Cortex of kidney (tissue), 1 donor: ENCODE data around the gene BICC1.

Experiments used
- DNase-seq: peaks from one replicate; lab custom pipeline; 2025; lab: John Stamatoyannopoulos, UW

Gene BICC1

DNA sequence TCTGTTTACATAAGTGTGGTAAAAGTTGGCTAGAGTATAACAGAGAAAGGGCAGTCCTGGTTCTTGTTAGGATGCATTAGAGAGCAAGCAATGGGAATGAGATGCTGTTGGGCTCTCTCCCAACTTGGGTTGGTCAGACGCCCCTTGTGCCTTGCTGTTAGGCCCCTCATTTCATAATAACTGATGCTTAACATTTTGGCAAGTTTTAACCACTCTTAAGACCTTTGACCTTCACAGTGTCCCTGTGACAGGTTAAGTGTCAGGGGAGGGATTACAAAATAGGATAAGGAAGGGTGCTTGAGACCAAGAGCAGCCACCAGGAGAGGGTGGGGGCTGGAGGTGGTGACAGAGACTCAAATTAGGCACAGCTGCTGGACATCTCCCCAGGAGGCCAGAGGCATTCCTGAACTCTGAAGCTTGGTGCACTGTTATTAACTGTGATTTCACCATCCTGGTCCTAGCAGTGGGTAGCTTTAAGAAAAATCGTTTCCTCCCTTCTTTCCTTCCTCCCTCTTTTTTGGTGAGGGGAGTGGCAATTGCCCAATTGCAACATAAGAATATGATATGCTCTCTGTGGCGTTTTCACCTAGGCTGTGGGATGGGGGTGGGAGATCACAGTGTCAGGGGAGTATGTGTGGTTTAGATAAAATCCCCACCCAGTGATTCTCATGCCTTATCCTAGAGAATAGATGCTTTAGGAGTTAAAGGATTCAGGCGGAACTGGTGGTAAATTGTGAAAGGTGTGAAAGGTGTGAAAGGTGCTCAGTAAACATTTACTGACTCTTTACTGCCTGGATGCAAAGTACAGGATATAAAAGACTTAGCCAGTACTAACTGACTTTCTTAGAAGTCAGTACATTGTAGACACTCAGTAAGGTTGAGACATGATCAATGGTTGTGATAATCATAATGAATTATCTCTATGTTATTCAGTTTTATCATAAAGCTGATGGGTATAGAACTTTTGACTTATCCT, 270.5 kb downstream of the BICC1 start:
- no peak for DNase-seq

DNA sequence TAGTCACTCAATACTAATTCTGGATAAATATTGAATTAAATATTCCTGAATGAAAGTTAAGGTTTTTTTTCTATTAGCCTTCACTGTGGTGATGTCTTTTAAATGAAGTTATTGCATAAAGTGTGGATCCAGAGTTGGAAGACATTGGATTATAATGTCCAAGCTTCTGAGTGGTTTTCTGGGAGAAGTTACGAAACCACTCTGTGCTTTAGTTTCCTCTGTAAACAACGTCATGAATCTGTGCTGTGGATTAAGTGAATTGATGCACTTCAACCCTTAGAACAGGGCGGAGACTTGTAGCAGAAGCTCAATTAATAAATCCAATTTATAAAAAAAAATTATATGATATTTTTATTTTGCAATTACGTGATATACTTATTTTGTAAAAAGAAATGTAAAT, 271.7 kb downstream of the BICC1 start:
- no peak for DNase-seq

DNA sequence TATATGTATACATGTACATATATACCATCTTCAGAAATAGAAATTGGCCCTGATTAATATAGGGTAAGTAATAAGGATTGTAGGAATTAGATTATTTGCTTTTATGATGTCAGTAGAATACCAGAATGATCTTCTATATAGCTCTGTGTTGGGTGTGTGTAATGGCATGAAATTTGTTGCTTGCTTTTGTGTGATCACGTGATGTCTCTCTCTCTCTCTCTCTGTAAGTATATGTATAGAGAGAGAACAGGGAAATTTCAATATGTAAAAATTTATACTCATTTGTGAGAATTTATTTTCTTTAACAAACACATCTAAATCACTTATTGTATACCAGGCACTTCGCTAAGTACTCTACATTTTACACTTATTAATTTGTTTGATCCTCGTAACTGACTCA, 272.7 kb downstream of the BICC1 start:
- no peak for DNase-seq

GRCh38 chr10:58791137-58791536, 278.5 kb downstream of the BICC1 start:
- no peak for DNase-seq

GRCh38 chr10:58795560-58795959, 282.9 kb downstream of the BICC1 start:
- no peak for DNase-seq

DNA sequence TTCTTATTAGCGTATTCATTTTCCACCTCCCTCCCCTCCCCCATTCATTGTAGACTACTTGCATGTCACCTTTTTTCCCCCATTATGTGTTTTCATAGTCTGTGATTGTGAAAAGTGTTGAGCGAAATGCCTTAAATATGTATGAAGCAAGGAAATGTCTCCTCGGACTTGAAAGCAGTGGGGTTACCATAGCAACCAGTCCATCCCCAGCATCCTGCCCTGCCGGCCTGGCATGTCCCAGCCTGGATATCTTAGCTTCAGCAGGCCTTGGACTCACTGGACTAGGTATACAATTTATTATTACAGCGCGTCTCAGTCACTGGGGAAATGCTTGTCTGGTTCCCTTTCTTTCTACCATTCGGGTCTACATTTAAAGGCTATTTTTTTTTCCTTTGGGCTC, 283.6 kb downstream of the BICC1 start:
- DNase-seq = no peak

DNA sequence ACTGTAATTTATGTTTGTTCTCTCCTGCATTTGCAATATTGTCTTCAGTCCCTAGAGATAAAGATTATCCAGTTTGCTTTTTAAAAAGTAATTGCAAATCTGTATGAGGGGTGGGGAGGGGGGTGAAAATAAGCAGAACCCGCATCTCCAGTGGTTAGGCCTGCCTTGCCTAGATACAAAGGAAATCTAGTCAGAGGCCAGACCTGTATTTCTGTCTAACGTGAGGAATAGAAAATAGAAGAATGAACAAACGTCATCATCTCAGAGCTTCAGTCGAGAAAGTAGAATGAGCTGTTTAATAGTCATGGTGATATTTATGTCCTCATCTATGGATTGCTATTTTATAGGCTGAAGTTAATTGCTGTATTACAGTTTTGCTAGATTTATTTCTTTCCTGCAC, 284.2 kb downstream of the BICC1 start:
- no peak for DNase-seq

GRCh38 chr10:58797356-58797755, 284.7 kb downstream of the BICC1 start:
- no peak for DNase-seq

GRCh38 chr10:58802047-58802446, 289.4 kb downstream of the BICC1 start:
- DNase-seq = no peak

DNA sequence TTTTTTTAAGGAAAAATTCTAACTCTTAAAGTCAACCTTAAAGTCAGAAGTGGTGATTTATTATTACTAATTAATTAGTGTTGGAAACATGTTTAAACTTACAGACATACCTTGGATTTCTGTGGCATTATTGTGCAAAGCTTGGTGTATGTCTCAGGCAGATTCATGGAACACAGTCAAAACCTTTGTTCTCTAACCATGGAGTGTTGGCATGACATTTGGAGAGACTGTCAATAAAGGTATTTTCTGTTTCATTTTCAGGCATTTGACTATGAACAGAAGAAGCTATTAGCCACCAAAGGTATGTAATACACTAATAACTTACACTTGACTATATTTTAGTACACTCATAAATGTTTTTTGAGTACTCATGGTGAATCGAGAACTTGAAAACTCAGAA, 293.7 kb downstream of the BICC1 start:
- DNase-seq = no peak

DNA sequence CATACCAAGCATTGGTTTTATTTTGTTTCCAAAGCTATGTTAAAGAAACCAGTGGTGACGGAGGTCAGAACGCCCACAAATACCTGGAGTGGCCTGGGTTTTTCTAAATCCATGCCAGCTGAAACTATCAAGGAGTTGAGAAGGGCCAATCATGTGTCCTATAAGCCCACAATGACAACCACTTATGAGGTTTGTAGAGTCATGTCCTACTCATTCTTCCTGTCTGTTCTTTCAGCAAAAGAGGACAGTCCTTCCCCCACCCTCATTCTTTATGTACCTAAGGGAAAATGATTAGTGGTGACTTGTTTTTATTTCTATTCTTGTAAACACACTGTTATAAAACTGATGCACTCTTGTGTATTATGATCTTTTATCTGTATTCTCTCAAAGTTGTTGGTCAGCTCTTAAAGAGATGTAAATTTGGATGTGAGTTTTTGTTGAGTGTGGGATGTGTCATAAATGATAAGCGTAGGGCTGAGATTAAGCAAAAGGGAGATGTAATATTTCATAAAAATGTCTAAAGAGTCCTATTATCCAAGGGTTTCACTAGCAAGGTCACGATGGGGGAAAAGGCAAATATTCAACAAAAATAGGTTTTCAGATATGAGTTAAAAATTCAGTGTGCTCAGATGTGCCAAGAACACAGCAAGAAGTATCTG, 294.4 kb downstream of the BICC1 start:
- DNase-seq = no peak

GRCh38 chr10:58807629-58808022, 295.0 kb downstream of the BICC1 start:
- no peak for DNase-seq

GRCh38 chr10:58810751-58811150, 298.1 kb downstream of the BICC1 start:
- no peak for DNase-seq

- no peak for DNase-seq
These were observed 300.9 kb downstream of the BICC1 start for GRCh38 chr10:58813573-58813972.

- no peak for DNase-seq
These were observed 304.7 kb downstream of the BICC1 start for GRCh38 chr10:58817201-58817846.

DNA sequence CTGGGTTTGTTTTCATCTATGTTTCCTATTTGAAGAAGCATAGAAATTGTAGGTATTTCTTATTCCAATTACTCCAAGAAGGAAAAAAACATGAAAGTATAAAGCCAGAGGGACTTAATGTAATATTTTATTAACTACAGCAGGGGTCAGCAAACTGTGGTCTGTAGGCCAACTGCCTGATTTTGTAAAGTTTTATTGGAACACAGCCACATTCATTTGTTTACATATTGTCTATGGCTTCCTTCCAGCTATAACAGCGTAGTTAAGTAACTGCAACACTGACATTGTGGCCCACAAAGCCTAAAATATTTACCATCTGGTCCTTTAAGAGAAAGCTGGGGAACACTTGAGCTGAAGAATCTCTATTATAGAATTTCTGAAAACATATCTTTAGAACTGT, 306.2 kb downstream of the BICC1 start:
- no peak for DNase-seq

DNA sequence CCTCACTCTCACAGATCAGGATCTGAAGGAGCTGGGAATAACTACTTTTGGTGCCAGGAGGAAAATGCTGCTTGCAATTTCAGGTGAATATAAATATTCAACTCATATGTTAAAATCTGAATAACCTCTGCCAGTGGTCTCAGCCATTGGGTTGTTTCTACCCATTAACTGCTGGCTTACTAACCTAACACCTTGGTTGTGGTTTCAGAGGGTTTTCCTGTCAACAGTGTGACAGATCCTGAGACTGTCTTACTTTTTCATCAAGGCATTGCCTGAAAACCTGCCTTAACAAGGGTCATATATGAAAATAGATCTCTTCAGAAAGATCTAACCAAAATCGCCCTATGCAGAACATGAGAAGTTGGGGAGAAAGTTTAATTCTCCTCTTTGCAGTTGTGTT, 307.7 kb downstream of the BICC1 start:
- no peak for DNase-seq

DNA sequence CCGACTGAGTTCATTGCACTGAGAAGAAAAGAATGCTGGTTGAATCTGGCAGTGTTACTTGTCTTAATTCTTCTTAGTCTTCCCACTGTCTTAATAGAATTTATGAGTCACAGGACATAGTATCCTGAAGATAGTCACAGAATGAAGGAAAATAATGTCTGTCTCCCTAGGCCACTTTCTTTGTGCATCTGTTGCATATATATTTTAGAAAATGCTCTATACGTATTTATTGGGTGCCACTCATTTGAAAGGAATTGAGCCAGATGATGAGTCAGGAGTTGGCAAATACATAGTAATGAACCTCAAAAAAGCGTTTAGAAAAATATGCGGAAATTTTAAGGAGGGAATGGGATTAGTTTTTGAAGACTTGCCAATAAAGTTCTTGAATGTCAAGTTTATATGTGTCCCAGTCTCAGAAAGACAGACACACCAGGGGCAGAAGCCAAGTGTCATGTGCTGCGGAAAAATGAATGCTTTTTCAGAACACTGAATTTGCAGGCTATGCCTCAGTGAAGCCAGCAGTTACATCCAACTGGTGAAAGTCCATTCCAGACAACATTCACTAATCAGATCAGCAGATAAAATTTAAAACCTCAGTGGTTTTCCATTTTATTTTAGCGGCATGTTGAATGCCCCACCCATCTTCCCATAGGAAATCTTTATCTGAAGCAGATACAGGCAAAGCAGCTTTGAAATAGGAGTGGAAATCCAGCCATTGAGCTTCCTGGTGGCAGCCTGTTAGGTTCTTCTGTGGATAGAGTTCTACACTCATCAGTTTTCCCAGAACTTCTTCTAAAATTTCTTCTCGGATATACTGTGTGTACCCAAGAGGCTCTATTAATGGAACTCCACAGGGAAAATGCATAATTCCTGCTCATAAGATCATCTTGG, 308.4 kb downstream of the BICC1 start:
- no peak for DNase-seq

DNA sequence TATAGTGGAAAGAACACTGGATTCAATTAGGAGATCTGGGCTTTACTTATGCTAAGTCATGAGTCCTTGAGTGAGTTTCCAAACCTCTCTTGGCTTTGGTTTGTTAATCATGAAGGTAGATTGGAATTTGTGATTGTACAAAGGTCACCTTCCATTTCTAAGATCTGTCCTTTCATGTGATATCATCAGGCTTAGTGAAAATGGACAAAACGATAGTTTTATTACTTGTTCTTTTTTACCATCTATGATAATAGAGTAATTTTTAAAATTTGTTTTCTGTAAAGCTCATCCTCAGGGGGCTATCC, 309.0 kb downstream of the BICC1 start:
- DNase-seq = no peak

GRCh38 chr10:58823983-58824382, 311.3 kb downstream of the BICC1 start:
- no peak for DNase-seq

DNA sequence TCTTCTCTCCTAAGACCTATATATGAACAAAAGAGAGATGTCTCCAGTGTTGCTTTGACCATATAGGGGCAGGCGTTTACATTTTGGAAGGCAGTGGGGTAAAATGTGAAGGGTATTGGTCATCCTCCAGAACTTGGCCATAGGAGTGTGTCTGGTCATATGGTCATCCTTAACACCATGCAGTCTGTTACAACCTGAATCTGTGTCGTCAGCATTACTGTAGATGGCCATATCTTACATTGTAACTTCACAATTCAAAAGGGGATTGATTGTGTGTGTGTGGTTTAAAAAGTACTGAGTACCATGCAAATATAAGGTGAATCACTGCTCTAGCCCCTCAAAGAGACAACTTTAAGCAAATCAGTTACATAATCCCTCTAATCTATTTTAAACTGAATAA, 311.7 kb downstream of the BICC1 start:
- DNase-seq = no peak

- no peak for DNase-seq
These were observed 314.0 kb downstream of the BICC1 start for GRCh38 chr10:58826694-58827093.
